ENCODE data around the gene KRT78.

The KRT78 gene

DNA sequence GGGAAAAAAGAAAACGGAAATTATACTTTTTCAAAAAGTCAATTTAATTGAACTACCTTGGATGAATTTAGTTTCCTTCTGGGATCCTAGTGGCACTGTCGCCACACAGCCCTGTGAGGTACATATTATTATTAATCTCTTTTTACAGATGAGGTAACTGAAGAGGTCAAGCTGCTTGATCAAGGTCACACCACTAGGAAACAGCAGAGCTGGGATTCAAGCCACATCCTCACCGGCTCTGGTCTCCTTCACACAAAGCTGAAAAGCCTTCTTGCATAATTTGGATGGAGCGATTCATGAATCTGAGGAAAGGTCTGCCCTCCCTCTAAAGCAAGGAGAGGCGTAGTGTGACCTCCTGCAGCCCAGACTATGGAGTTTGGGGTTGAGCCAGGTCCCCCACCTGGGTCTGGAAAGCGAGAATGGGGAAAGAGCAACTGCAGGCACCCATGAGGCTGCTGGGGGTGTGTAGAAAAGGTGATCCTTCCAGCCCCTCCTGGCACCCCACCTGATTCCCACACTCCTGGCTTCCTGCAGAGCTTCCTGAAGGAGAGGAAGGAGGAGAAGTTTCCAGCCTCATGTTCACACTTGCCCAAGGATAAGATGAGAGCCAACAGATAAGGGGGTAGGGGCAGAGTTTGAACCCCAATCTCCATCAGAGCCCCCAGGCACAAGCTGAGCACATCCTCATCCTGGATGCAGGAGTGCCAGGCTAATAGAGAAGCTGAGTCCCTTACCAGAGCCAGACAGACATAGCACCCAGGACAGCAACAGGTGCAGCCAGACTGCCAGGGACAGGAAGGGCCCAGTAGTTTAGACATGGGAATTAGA, 10.8 kb downstream of the KRT78 start:
- DNase-seq, result no peak

- no peak for DNase-seq
Measured at GRCh38 chr12:52837413-52837741, 11.4 kb downstream of the KRT78 start.

DNA sequence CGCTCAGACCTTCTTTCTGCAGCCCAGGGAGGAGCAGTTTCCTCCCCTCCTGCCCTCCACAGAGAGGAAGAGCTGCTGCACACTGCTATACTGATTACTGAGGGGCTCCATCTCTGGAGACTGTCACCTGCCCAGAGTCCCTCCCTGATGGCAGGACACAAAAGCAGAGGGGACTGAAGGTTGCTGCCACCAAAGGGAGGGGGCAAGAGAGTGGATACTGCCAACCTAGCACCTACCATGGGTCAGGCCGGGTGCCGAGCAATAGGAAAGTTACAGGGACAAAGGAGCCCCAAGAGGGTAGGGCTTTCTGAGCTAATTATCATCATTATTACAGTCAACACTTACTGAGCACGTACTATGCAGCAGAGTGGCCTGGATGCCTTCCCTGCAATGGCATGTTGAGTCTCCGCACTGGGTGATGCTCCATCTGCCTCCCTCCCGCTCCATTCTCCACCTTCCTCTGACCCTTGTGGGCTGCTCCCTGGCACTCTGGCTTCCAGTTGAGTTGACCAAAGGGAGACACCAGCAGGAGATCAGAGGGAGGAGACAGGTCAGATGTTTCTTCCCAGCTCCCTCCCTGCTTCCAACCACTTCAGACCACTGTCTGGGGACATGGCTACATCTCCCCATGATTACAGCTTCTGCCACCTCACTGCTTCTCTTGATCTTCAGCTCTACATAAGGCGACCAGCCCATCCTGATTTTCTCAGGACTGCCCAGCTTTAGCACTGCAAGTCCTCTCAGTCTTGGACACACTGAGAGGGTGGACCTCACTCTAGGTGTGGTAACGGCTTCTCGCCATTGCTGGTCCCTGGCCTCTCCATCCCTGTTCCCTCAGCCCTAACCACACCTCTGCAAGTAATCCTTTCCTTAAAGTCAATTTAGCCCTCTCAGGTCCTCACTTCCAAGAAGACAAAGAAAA, 12.0 kb downstream of the KRT78 start:
- DNase-seq, result no peak

DNA sequence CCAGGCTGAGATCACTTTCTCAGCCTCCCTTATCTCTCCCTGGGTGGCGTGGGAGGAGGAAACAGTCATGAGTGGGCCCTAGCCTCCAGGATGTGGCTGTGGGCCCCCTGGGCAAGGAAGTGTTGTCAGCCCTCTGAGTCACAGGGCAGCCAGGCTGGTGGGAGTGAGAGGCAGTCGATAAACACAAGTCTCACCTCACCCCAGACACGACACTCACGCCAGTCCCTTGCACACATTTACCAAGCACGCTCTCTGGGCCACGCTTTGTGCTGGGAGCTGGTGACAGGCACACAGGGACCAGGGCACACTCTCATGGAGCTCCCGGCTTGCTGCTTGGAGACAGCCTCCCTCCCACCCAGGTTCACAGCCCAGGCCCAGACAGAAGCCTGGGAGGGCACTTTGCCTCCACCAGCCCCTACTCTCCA, 12.7 kb downstream of the KRT78 start:
- DNase-seq, result no peak

DNA sequence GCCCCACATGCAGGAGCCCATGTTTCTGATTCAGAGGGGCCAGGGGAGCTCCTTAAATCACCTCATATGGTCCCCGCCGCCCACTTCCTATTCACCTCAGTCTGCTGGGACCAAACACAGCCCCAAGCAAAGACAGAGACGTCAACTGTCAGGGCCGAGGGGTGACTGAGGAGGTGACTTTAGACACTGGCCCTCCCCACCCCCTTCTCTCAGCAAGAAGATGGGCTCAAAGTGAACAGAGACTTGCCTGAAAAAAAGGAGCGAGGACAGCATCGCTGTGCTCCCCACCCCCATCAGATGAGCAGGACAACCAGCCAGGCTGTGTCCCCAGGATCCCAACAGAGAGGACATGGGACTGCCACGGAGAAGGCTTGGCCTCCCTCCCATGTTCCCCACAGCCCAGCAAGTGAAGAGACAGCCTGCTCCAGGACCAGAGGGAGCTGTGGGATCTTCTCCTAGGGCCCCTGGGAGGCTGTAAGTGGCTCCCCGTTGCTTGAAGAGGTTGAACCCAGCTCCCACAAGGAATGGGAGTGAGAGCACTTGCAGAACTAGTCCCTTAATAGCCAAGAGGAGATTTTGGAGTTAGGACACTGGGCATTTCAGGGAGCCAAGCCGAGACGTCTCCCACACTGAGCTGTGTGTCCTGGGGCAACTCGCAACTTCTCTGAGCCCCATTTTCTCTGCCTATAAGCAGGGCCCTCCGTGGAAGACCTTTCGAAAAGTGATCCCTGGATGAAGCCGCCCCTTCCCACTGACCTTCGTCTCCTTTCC, 13.3 kb downstream of the KRT78 start:
- no peak for DNase-seq

- no peak for DNase-seq
Measured at GRCh38 chr12:52834727-52835001, 14.1 kb downstream of the KRT78 start.

GRCh38 chr12:52833922-52834726, 14.7 kb downstream of the KRT78 start, which contains the start of gene KRT79:
Gene KRT79, minus strand, starts transcription at chr12:52834311. Its CDS starts 51 bp downstream, at chr12:52834260.
- no peak for DNase-seq

- no peak for DNase-seq
Measured at GRCh38 chr12:52832985-52833905, 15.5 kb downstream of the KRT78 start.

- no peak for DNase-seq
Measured at GRCh38 chr12:52832451-52832850, 16.3 kb downstream of the KRT78 start.

DNA sequence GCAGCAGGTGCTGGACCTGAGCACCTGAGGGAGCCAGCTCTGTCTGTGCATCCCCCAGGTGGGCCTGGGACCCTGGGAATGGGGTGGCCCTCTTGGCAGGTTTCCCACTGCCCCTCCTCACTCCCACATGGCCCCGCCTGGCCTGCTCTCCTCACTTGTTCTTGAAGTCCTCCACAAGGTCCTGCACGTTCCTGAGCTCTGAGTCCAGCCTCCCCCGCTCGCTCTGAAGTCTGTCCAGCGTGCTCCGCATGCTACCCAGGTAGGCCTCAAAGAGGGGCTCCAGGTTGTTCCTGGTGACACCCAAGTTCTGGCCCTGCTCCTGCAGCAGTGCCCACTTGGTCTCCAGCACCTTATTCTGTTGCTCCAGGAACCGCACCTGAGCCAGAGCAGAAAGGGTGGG, 17.5 kb downstream of the KRT78 start:
- no peak for DNase-seq

GRCh38 chr12:52829986-52830770, 18.6 kb downstream of the KRT78 start:
- no peak for DNase-seq

- DNase-seq, result no peak
Measured at GRCh38 chr12:52828591-52829021, 20.2 kb downstream of the KRT78 start.

GRCh38 chr12:52828156-52828555, 20.6 kb downstream of the KRT78 start:
- no peak for DNase-seq

DNA sequence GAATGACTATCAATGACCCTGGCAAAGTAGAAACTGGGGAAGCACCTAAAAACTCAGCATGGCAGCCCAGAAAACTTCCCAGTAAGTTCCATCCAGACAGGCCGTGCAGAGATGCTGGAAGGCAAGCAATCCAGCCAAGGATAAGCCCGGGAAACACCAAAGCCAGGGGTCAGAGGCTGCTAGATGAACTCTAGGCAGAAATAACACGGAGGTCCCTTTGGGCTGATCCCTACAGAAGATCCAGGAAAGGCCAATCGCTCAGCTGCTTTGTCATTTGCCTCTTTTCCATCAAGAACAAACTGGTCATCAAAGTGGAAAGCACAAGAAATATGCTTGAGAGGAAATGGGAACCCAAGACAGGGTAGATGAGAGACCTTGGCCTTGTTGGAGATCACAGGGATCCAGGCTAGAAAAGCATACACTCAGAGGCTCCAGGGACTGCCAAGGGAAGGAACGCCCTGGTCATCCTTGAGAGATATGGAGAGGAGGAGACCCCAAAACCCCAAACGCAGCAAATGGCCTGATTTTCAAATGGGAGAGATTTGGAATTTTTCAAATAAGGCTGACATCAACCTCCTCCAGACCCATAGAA, 21.2 kb downstream of the KRT78 start:
- DNase-seq, result no peak

DNA sequence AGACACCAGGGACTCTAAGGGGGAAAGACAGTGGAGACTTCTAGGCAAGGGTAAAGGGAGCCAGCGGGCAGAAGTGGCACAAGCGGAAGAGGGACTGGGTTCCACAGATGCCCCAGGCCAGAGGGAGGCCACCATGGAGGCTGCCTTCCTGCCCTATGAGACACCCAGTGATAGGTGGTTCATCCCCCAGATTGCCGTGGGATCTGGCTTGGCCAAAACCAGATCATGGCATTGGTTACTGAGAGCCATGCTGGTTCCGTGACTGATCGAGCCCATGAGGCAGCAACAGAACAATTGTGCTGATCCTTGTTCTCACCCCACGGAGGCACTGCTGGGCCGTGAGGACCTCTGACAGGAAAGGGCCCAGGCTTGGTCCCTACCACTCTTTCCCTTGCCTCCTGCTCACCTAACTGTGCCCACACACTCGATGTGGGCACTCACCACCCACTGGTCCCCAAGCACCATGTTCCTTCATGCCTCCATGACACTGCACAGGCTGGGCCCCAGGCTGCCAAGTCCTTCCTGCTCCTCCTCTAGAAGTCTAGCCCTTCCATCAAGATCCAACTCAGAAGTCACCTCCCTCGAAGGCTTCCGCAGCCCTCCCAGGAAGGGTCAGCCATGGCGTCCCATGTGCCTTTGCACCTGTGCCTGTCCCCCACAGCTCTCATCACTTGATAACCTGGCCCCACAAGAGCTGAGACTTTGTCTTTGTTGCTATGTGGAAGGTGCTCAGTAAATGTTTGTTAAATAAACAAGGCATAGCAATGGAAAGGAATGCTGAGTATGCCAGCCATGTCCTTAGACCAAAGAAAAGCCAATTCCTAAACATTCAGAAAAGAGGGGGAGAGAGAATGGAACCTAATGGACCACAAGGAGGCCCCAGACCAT, 21.9 kb downstream of the KRT78 start:
- no peak for DNase-seq

DNA sequence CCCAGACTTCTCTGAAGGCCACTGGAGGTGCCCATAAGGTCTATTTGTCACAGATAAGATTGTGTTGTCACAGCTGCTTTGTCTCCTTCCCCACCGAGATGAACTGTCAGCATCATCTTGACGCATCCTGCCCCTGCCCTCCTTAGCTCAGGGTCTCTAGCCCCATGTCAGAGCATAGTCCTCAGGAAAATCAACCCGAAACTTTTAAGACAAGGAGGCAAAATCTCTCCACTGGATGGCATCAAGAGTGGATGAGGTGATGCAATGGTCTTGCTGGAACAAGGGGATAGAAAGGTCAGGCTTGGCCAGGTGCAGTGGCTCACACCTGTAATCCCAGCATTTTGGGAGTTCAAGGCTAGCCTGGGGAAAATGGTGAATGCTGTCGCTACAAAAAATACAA, 22.8 kb downstream of the KRT78 start:
- DNase-seq, result no peak

DNA sequence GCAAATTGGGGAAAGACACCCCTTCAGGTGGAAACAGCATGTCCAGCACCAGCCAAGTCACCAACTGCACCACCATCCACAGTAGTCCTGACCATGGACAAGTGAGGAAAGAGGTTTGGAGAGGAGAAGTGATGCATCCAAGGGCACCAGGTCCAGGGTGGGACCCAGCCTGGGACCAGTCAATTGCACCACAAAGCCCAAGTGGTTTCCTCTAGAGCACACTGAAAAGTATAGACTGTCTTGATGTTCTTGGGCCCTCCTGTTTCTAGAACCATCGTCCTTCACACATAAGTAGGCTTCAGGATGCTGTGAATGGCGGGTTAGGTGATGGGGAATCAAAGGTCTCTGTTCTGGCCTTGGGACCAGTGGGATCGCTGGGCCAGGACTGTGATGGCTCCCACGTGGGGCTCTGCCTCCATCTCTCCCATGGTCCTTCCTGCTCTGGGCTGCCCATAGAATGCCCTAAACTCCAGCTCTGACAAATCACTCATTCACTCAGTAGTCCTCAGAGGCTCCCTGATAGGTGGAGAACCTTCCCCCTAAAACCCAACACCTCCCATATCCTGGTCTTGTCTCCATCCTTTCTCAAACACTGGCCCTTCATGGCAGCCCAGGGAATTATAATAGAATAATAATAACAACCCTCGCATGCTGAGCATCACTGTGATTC, 23.9 kb downstream of the KRT78 start:
- DNase-seq, result no peak

- no peak for DNase-seq
Measured at GRCh38 chr12:52823761-52824450, 24.9 kb downstream of the KRT78 start.
